Raji (cell line): ENCODE results near the gene SLAMF8.

Experiments
- POLR2A ChIP-seq: IDR thresholded peaks from 2 replicates; pipeline ENCODE4 v1.6.1; 2011; ENCODE audit warnings: low read depth, low read length, control low read depth; ENCODE audit not compliant: insufficient read depth

SLAMF8 gene

GRCh38 chr1:159829822-159830465 is 3.3 kb downstream of the SLAMF8 start:
- no peak for TF ChIP-seq POLR2A

GRCh38 chr1:159830722-159831121 is 4.0 kb downstream of the SLAMF8 start:
- no peak for TF ChIP-seq POLR2A

- TF ChIP-seq POLR2A: no peak
Measured at GRCh38 chr1:159831412-159832141, 4.9 kb downstream of the SLAMF8 start.

GRCh38 chr1:159832309-159832708 is 5.6 kb downstream of the SLAMF8 start:
- TF ChIP-seq POLR2A: no peak

GRCh38 chr1:159835356-159835755 is 8.7 kb downstream of the SLAMF8 start:
- no peak for TF ChIP-seq POLR2A

- no peak for TF ChIP-seq POLR2A
Measured at GRCh38 chr1:159835862-159836525, 9.3 kb downstream of the SLAMF8 start.

GRCh38 chr1:159838715-159839114 is 12.0 kb downstream of the SLAMF8 start:
- TF ChIP-seq POLR2A: no peak

- TF ChIP-seq POLR2A: no peak
Measured at GRCh38 chr1:159839116-159839849, 12.6 kb downstream of the SLAMF8 start.

- TF ChIP-seq POLR2A: no peak
Measured at GRCh38 chr1:159841749-159842148, 15.1 kb downstream of the SLAMF8 start.

GRCh38 chr1:159843459-159843858 is 16.8 kb downstream of the SLAMF8 start:
- TF ChIP-seq POLR2A: no peak

- TF ChIP-seq POLR2A: no peak
Measured at GRCh38 chr1:159845751-159846629, 19.3 kb downstream of the SLAMF8 start.

GRCh38 chr1:159847231-159847630 is 20.6 kb downstream of the SLAMF8 start:
- TF ChIP-seq POLR2A: no peak

GRCh38 chr1:159848326-159848725 is 21.7 kb downstream of the SLAMF8 start:
- no peak for TF ChIP-seq POLR2A

GRCh38 chr1:159849626-159850366 is 23.1 kb downstream of the SLAMF8 start:
- no peak for TF ChIP-seq POLR2A

- no peak for TF ChIP-seq POLR2A
Measured at GRCh38 chr1:159851407-159851806, 24.7 kb downstream of the SLAMF8 start.
